K562 (cell line): ENCODE data around the gene SH2D7. TPM values are rescaled to one million over a fixed set of nuclear protein-coding genes. Genes with fewer than 3 reads are reported as not detected.

ENCODE experiments used
- ATF1 ChIP-seq, 2 experiments: fragments of 450-650 bp in 1 of 2; IDR thresholded peaks; 2 replicates each; pipeline ENCODE4 v1.6.1; 2016; ENCODE audit warnings: missing compliant biosample characterization in 1 of 2, missing genetic modification characterization in 1 of 2
- CBFA2T3 ChIP-seq: fragments of 450-650 bp; IDR thresholded peaks from 2 replicates; pipeline ENCODE4 v1.6.1; 2017
- DACH1 ChIP-seq: fragments of 450-650 bp; IDR thresholded peaks from 2 replicates; pipeline ENCODE4 v1.6.1; 2018; ENCODE audit not compliant: partially characterized antibody
- MTA1 ChIP-seq: fragments of 450-650 bp; IDR thresholded peaks from 2 replicates; pipeline ENCODE4 v1.6.1; 2017; ENCODE audit warnings: borderline replicate concordance
- MTA2 ChIP-seq: fragments of 450-650 bp; IDR thresholded peaks from 2 replicates; pipeline ENCODE4 v1.6.1; 2016; ENCODE audit warnings: low read depth
- NFYB ChIP-seq: IDR thresholded peaks from 2 replicates; pipeline ENCODE4 v1.6.1; 2011; ENCODE audit warnings: mild to moderate bottlenecking, moderate library complexity; ENCODE audit not compliant: insufficient read length; ENCODE audit errors: extremely low read depth
- NR2C1 ChIP-seq, 2 experiments: fragments of 450-650 bp; IDR thresholded peaks; 2 replicates each; pipeline ENCODE4 v1.6.1; 2017; ENCODE audit warnings: mild to moderate bottlenecking in 2 of 2, antibody characterized with exemption in 1 of 2, inconsistent platforms in 1 of 2, missing compliant biosample characterization in 1 of 2, missing genetic modification characterization in 1 of 2
- PHTF2 ChIP-seq: fragments of 250-450 bp; sonication (Bioruptor Pico); IDR thresholded peaks from 2 replicates; pipeline ENCODE4 v1.5.0; 2021; ENCODE audit warnings: mild to moderate bottlenecking
- POLR2AphosphoS5 ChIP-seq: IDR thresholded peaks from 2 replicates; pipeline ENCODE4 v1.6.1; 2011; ENCODE audit warnings: mild to moderate bottlenecking, low read depth, low read length, moderate library complexity; ENCODE audit not compliant: control insufficient read depth, insufficient read depth
- RBBP5 ChIP-seq: fragments of 200-600 bp; sonication (generic); IDR thresholded peaks from 2 replicates; pipeline ENCODE4 v1.6.1; 2012; ENCODE audit warnings: borderline replicate concordance, mild to moderate bottlenecking, low read length, control low read depth, inconsistent platforms; ENCODE audit not compliant: insufficient read depth, poor library complexity, severe bottlenecking
- RBM14 ChIP-seq: fragments of 200-400 bp; formaldehyde crosslinking; IDR thresholded peaks from 2 replicates; pipeline ENCODE4 v1.6.1; 2018; ENCODE audit warnings: low read depth, mild to moderate bottlenecking, low read length, moderate library complexity, borderline replicate concordance; ENCODE audit not compliant: insufficient read depth
- TRIM28 ChIP-seq: fragments of 450-650 bp; IDR thresholded peaks from 2 replicates; pipeline ENCODE4 v1.6.1; 2017
- ZNF384 ChIP-seq: IDR thresholded peaks from 2 replicates; pipeline ENCODE4 v1.6.1; 2012; ENCODE audit warnings: low read depth, low read length, improper control_type of control experiment
- ZNF445 ChIP-seq: fragments of 250-450 bp; sonication (Bioruptor Pico); IDR thresholded peaks from 2 replicates; pipeline ENCODE4 v1.4.0; 2020; ENCODE audit warnings: low read depth, mild to moderate bottlenecking, moderate library complexity
- polyA plus RNA-seq, 8 experiments: library from polyadenylated mRNA; depleted of rRNA in 4 of 8; stranded (reverse) in 5 of 8; unstranded in 3 of 8; fragments of >200 nt; fragmentation: Nextera tagmentation in 2 of 8; fragmentation: Illumina TruSeq in 1 of 8; extraction: Ambion mirVana in 2 of 8; extraction: Trizol in 1 of 8; gene quantifications; 2 replicates each; pipeline versions ENCODE4 v1.2.1 to v1.2.3, GENCODE V29; 2011 to 2014; ENCODE audit warnings: inconsistent platforms in 1 of 8, missing spikeins in 1 of 8
- total RNA-seq, 7 experiments: library from RNA; depleted of rRNA in 6 of 7; stranded (reverse); fragments of >200 nt in 6 of 7; fragmentation: Illumina TruSeq in 2 of 7; extraction: Trizol in 2 of 7; gene quantifications; 2 replicates each; pipeline versions ENCODE4 v1.2.1 to v1.2.3, GENCODE V29; 2011 to 2021; ENCODE audit warnings: low replicate concordance in 1 of 7
- TF ChIP-seq, protein P1 (sequence below): fragments of 450-650 bp; formaldehyde crosslinking; IDR thresholded peaks from 2 replicates; pipeline ENCODE4 v1.4.0; 2020; ENCODE audit warnings: mild to moderate bottlenecking
- TF ChIP-seq, protein P2 (sequence below): sonication (generic); formaldehyde crosslinking; IDR thresholded peaks from 2 replicates; pipeline ENCODE4 v1.8.0; 2022; ENCODE audit warnings: missing genetic modification reagents, mild to moderate bottlenecking, borderline replicate concordance
- TF ChIP-seq, protein P3 (sequence below): fragments of 450-650 bp; IDR thresholded peaks from 2 replicates; pipeline ENCODE4 v1.6.1; 2014; ENCODE audit warnings: low read depth, mild to moderate bottlenecking, moderate library complexity, borderline replicate concordance
- TF ChIP-seq, protein P4 (sequence below): sonication (generic); formaldehyde crosslinking; IDR thresholded peaks from 2 replicates; pipeline ENCODE4 v1.8.1; 2023; ENCODE audit warnings: missing genetic modification reagents, mild to moderate bottlenecking, borderline replicate concordance

The SH2D7 gene
- total and polyA plus RNA-seq, 9 of the 15 experiments (the other 6 are each of a cell fraction or from before 2014, with no cell fraction given), result not detected

DNA sequence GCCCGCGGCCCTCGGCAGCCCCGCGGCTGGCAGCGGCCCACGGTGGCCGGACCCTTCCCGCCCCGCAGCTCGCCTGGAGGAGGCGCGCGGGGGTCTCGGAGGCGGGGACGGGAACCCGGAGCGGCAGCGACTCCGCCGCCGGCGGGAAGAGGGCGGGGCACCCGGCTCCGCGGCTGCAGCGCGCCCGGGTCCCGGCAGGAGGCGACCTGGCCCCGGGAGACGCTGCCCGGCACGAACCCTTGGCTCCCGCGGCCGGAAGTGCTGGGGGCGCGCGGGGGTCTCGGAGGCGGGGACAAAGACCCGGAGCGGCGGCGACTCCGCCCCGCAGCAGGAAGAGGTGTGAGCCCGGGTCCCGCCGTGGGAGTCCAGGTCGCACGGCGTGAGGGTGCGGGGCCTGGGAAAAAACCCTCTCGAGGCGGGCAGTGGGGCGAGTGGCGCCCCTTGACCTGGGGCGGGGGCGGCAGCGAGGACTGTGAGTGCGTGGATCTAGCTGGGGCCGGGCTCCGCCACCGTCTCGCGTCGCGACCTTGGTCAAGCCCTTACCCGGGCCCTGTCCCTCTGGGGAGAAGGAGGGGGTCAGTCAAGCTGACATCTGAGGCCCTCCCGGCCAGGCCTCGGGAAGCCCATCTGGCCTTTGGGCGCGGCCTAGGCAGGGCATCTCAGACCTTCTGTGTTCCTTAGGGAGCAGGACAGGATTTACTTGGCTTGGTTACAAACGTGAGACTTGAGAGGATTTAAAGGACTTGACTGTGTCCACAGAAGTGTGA is 39.1 kb downstream of the SH2D7 start, which contains the start of gene CIB2 (continued):
- TF ChIP-seq, protein P1, sequence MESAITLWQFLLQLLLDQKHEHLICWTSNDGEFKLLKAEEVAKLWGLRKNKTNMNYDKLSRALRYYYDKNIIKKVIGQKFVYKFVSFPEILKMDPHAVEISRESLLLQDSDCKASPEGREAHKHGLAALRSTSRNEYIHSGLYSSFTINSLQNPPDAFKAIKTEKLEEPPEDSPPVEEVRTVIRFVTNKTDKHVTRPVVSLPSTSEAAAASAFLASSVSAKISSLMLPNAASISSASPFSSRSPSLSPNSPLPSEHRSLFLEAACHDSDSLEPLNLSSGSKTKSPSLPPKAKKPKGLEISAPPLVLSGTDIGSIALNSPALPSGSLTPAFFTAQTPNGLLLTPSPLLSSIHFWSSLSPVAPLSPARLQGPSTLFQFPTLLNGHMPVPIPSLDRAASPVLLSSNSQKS (CRISPR knock-in tag), result no peak
- TF ChIP-seq DACH1 (no peak), CBFA2T3 (no peak), RBM14 (no peak), ZNF384 (no peak), PHTF2 (no peak), MTA1 (peak; percentile 25; the same call in 1 of the 2 replicates), NFYB (no peak), MTA2 (no peak), NR2C1 (IDR thresholded peaks at IDR 0.05) (no peak), NR2C1 (tag; IDR thresholded peaks at IDR 0.05) (peak; percentile 55), RBBP5 (peak; percentile 53), TRIM28 (no peak), POLR2AphosphoS5 (peak; percentile 45; the same call in 1 of the 2 replicates), ZNF445 (CRISPR knock-in tag) (no peak), ATF1 (CRISPR knock-in tag; IDR thresholded peaks at IDR 0.05) (no peak), ATF1 (tag; IDR thresholded peaks at IDR 0.05) (peak; percentile 50)
- TF ChIP-seq, protein P2, sequence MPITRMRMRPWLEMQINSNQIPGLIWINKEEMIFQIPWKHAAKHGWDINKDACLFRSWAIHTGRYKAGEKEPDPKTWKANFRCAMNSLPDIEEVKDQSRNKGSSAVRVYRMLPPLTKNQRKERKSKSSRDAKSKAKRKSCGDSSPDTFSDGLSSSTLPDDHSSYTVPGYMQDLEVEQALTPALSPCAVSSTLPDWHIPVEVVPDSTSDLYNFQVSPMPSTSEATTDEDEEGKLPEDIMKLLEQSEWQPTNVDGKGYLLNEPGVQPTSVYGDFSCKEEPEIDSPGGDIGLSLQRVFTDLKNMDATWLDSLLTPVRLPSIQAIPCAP (CRISPR knock-in tag), result no peak
- TF ChIP-seq, protein P3, sequence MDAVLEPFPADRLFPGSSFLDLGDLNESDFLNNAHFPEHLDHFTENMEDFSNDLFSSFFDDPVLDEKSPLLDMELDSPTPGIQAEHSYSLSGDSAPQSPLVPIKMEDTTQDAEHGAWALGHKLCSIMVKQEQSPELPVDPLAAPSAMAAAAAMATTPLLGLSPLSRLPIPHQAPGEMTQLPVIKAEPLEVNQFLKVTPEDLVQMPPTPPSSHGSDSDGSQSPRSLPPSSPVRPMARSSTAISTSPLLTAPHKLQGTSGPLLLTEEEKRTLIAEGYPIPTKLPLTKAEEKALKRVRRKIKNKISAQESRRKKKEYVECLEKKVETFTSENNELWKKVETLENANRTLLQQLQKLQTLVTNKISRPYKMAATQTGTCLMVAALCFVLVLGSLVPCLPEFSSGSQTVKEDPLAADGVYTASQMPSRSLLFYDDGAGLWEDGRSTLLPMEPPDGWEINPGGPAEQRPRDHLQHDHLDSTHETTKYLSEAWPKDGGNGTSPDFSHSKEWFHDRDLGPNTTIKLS, result peak; percentile 43; the same call in 1 of the 2 replicates
- TF ChIP-seq, protein P4, sequence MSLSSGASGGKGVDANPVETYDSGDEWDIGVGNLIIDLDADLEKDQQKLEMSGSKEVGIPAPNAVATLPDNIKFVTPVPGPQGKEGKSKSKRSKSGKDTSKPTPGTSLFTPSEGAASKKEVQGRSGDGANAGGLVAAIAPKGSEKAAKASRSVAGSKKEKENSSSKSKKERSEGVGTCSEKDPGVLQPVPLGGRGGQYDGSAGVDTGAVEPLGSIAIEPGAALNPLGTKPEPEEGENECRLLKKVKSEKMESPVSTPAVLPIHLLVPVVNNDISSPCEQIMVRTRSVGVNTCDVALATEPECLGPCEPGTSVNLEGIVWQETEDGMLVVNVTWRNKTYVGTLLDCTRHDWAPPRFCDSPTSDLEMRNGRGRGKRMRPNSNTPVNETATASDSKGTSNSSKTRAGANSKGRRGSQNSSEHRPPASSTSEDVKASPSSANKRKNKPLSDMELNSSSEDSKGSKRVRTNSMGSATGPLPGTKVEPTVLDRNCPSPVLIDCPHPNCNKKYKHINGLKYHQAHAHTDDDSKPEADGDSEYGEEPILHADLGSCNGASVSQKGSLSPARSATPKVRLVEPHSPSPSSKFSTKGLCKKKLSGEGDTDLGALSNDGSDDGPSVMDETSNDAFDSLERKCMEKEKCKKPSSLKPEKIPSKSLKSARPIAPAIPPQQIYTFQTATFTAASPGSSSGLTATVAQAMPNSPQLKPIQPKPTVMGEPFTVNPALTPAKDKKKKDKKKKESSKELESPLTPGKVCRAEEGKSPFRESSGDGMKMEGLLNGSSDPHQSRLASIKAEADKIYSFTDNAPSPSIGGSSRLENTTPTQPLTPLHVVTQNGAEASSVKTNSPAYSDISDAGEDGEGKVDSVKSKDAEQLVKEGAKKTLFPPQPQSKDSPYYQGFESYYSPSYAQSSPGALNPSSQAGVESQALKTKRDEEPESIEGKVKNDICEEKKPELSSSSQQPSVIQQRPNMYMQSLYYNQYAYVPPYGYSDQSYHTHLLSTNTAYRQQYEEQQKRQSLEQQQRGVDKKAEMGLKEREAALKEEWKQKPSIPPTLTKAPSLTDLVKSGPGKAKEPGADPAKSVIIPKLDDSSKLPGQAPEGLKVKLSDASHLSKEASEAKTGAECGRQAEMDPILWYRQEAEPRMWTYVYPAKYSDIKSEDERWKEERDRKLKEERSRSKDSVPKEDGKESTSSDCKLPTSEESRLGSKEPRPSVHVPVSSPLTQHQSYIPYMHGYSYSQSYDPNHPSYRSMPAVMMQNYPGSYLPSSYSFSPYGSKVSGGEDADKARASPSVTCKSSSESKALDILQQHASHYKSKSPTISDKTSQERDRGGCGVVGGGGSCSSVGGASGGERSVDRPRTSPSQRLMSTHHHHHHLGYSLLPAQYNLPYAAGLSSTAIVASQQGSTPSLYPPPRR (CRISPR knock-in tag), result no peak
